ENCODE measurements around the gene TMEM217. TPM values are rescaled to one million over a fixed set of nuclear protein-coding genes. Genes with fewer than 3 reads are reported as not detected.

TMEM217 gene
- total RNA-seq, 5 donors from 2014 or later (not counting 1 experiment from before 2014, with no cell fraction given), result 0.22 to 1.3 (median 0.49) TPM

DNA sequence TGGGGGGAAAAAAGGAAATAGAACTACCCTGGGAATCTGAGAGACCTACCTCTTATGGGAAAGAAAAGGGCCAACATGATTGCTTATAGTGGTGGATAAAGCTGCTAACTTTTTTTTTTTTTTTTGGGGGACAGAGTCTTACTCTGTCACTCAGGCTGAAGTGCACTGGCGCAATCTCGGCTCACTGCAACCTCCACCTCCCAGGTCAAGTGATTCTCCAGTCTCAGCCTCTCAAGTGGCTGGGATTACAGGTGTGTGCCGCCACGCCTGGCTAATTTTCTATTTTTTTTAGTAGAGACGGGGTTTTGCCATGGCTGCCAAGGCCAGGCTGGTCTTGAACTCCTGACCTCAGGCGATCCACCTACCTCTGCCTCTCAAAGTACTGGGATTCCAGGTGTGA, 39.9 kb downstream of the TMEM217 start:
- Histone ChIP-seq H3K27me3 (replicated peaks in 1 of 2; ENCODE audit: control insufficient read depth in 2 of 2, extremely low read depth in 1 of 2, insufficient read depth in 2 of 2, low read length in 1 of 2) (no peaks in the 10 kb centered on the region), H3K36me3 (ENCODE audit: control insufficient read depth in 2 of 2, extremely low read depth in 1 of 2, insufficient read depth in 1 of 2, low read length in 1 of 2) (no peaks in the 10 kb centered on the region), H3K4me3 (ENCODE audit: control insufficient read depth in 1 of 2, extremely low read depth in 1 of 2, low read length in 1 of 2) (no peak overlapping the region), H3K27ac (ENCODE audit: low read length) (no peak overlapping the region), H3K4me1 (ENCODE audit: control insufficient read depth in 1 of 2, extremely low read depth in 1 of 2, insufficient read depth in 2 of 2, low read length in 2 of 2) (peaks cover 2 to 13% of the 10 kb centered on the region in 2 experiments), H3K9me3 (no peaks in the 10 kb centered on the region)
- Mint-ChIP-seq H3K27ac (no peak overlapping the region), H3K4me3 (no peak overlapping the region), H3K36me3 (no peaks in the 10 kb centered on the region), H3K9me3 (no peaks in the 10 kb centered on the region), H3K27me3 (no peaks in the 10 kb centered on the region), H3K4me1 (peaks cover 8 to 10% (median 10%) of the 10 kb centered on the region in 3 donors)
- no CpG with 5 or more reads among the region's 6 CpGs for WGBS (ENCODE audit: insufficient coverage)
- ChIA-PET CTCF (interaction anchor here in 1 of 2 donors (0.7 kb wide), 1 partner anchor 281 kb away, joined by 5 read pairs; no protein-coding TSS in a partner anchor), POLR2A (no interaction called here)
- ATAC-seq (replicated peaks in 1 of 4) (no peak), DNase-seq (no peak)

- ChIA-PET POLR2A (interaction anchor here in 1 of 2 donors (1.0 kb wide), 1 partner anchor 334 kb away, joined by 3 read pairs; no protein-coding TSS in a partner anchor), CTCF (interaction anchor here (0.6 to 3.9 kb wide), 7 partner anchors 40 to 327 kb away, joined by 3 to 72 read pairs (median 3); partner anchors contain the start of genes C6orf89 (in 1 of the 2) and PIM1 (in 1 of the 2))
- DNase-seq (no peak), ATAC-seq (replicated peaks in 1 of 4) (no peak)
- Mint-ChIP-seq H3K27me3 (no peaks in the 10 kb centered on the region), H3K4me1 (peaks cover 30 to 32% (median 32%) of the 10 kb centered on the region in 3 donors), H3K4me3 (no peak overlapping the region), H3K9me3 (no peaks in the 10 kb centered on the region), H3K36me3 (no peaks in the 10 kb centered on the region), H3K27ac (no peak overlapping the region)
- H3K27ac ChIP-seq (ENCODE audit: low read length), result no peak overlapping the region
- no peak overlapping the region for H3K4me3 ChIP-seq (ENCODE audit: control insufficient read depth in 1 of 2, extremely low read depth in 1 of 2, low read length in 1 of 2)
- H3K27me3 ChIP-seq (replicated peaks in 1 of 2; ENCODE audit: control insufficient read depth in 2 of 2, extremely low read depth in 1 of 2, insufficient read depth in 2 of 2, low read length in 1 of 2), result no peaks in the 10 kb centered on the region
- no peaks in the 10 kb centered on the region for H3K36me3 ChIP-seq (ENCODE audit: control insufficient read depth in 2 of 2, extremely low read depth in 1 of 2, insufficient read depth in 1 of 2, low read length in 1 of 2)
- peaks cover 19 to 32% of the 10 kb centered on the region in 2 experiments for H3K4me1 ChIP-seq (ENCODE audit: control insufficient read depth in 1 of 2, extremely low read depth in 1 of 2, insufficient read depth in 2 of 2, low read length in 2 of 2)
- H3K9me3 ChIP-seq, result no peaks in the 10 kb centered on the region
- WGBS (ENCODE audit: insufficient coverage), result 100% methylated on average over 2 of the region's 9 CpGs
These were observed 45.7 kb downstream of the TMEM217 start for GRCh38 chr6:37212268-37212667.

GRCh38 chr6:37210313-37210968, 47.5 kb downstream of the TMEM217 start:
- peak; percentile 56 to 62 (median 58) for ATAC-seq (replicated peaks in 1 of 4)
- Histone ChIP-seq H3K4me3 (ENCODE audit: control insufficient read depth in 1 of 2, extremely low read depth in 1 of 2, low read length in 1 of 2) (no peak overlapping the region), H3K4me1 (ENCODE audit: control insufficient read depth in 1 of 2, extremely low read depth in 1 of 2, insufficient read depth in 2 of 2, low read length in 2 of 2) (peaks cover 19 to 44% of the 10 kb centered on the region in 2 experiments), H3K27ac (ENCODE audit: low read length) (peak overlapping the region; percentile 68), H3K27me3 (replicated peaks in 1 of 2; ENCODE audit: control insufficient read depth in 2 of 2, extremely low read depth in 1 of 2, insufficient read depth in 2 of 2, low read length in 1 of 2) (no peaks in the 10 kb centered on the region), H3K36me3 (ENCODE audit: control insufficient read depth in 2 of 2, extremely low read depth in 1 of 2, insufficient read depth in 1 of 2, low read length in 1 of 2) (no peaks in the 10 kb centered on the region), H3K9me3 (no peaks in the 10 kb centered on the region)
- Mint-ChIP-seq H3K9me3 (no peaks in the 10 kb centered on the region), H3K27ac (peak overlapping the region; percentile 94 to 95), H3K4me1 (peaks cover 42 to 47% (median 46%) of the 10 kb centered on the region in 3 donors), H3K4me3 (peak overlapping the region in 1 of 3 donors; percentile 70), H3K36me3 (no peaks in the 10 kb centered on the region), H3K27me3 (no peaks in the 10 kb centered on the region)
- ChIA-PET CTCF (interaction anchor here (0.5 to 4.2 kb wide), 31 partner anchors 12 to 445 kb away, joined by 3 to 103 read pairs (median 4); partner anchors contain the start of genes C6orf89 (in 1 of the 2) and PIM1 (in 1 of the 2)), POLR2A (interaction anchor here (1.0 to 1.4 kb wide), 4 partner anchors 29 to 442 kb away, joined by 3 to 4 read pairs (median 4); no protein-coding TSS in a partner anchor)
- WGBS (ENCODE audit: insufficient coverage), result 92% methylated on average over 5 of the region's 7 CpGs
- DNase-seq, result peak; percentile 17 to 90 (median 63)

GRCh38 chr6:37209461-37210205, 48.3 kb downstream of the TMEM217 start:
- CTCF ChIA-PET, result interaction anchor here (0.6 to 4.2 kb wide), 41 partner anchors 10 to 450 kb away, joined by 3 to 103 read pairs (median 4); partner anchors contain the start of genes C6orf89 (in 1 of the 2) and PIM1 (in 1 of the 2)

DNA sequence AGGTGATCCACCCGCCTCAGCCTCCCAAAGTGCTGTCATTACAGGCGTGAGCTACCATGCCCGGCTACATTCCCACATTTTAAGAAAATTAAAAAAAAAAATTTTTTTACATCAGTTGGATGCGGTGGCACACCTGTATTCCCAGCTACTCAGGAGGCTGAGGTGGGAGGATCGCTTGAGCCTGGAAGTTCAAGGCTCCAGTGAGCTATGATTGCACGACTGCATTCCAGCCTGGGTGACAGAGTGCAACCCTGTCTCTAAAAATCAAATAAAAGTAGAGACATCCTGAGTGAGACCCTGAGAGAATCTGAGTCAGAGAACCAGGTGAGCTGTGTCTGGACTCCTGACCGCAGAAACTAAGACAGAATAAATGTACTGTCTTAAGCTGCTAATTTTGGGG, 49.2 kb downstream of the TMEM217 start:
- no peaks in the 10 kb centered on the region for H3K36me3 ChIP-seq (ENCODE audit: control insufficient read depth in 2 of 2, extremely low read depth in 1 of 2, insufficient read depth in 1 of 2, low read length in 1 of 2)
- 100% methylated on average over 1 of the region's 7 CpGs for WGBS (ENCODE audit: insufficient coverage)
- H3K27ac ChIP-seq (ENCODE audit: low read length), result peak overlapping the region; percentile 68
- Mint-ChIP-seq H3K4me3 (no peak overlapping the region), H3K27ac (peak overlapping the region; percentile 94 to 95), H3K36me3 (no peaks in the 10 kb centered on the region), H3K27me3 (no peaks in the 10 kb centered on the region), H3K9me3 (no peaks in the 10 kb centered on the region), H3K4me1 (peaks cover 51 to 57% (median 57%) of the 10 kb centered on the region in 3 donors)
- no peaks in the 10 kb centered on the region for H3K9me3 ChIP-seq
- DNase-seq, result no peak
- POLR2A ChIA-PET, result interaction anchor here (0.5 to 1.4 kb wide), 3 partner anchors 163 to 594 kb away, joined by 3 to 4 read pairs (median 4); no protein-coding TSS in a partner anchor
- no peak overlapping the region for H3K4me3 ChIP-seq (ENCODE audit: control insufficient read depth in 1 of 2, extremely low read depth in 1 of 2, low read length in 1 of 2)
- H3K27me3 ChIP-seq (replicated peaks in 1 of 2; ENCODE audit: control insufficient read depth in 2 of 2, extremely low read depth in 1 of 2, insufficient read depth in 2 of 2, low read length in 1 of 2), result no peaks in the 10 kb centered on the region
- ATAC-seq (replicated peaks in 1 of 4), result no peak
- peaks cover 19 to 47% of the 10 kb centered on the region in 2 experiments for H3K4me1 ChIP-seq (ENCODE audit: control insufficient read depth in 1 of 2, extremely low read depth in 1 of 2, insufficient read depth in 2 of 2, low read length in 2 of 2)
- CTCF ChIA-PET, result interaction anchor here (0.6 to 4.2 kb wide), 20 partner anchors 12 to 449 kb away, joined by 3 to 103 read pairs (median 8); partner anchors contain the start of genes C6orf89 (in 1 of the 2) and PIM1 (in 1 of the 2)

More at GRCh38 chr6:37209461-37210205, 48.3 kb downstream of the TMEM217 start:
- H3K36me3 ChIP-seq (ENCODE audit: control insufficient read depth in 2 of 2, extremely low read depth in 1 of 2, insufficient read depth in 1 of 2, low read length in 1 of 2), result no peaks in the 10 kb centered on the region
- Mint-ChIP-seq H3K27ac (peak overlapping the region; percentile 94 to 95), H3K4me1 (peaks cover 45 to 51% (median 51%) of the 10 kb centered on the region in 3 donors), H3K4me3 (peak overlapping the region; percentile 25 to 70 (median 40)), H3K27me3 (no peaks in the 10 kb centered on the region), H3K36me3 (no peaks in the 10 kb centered on the region), H3K9me3 (no peaks in the 10 kb centered on the region)
- DNase-seq, result peak; percentile 13 to 81 (median 53)
- POLR2A ChIA-PET, result interaction anchor here (0.5 to 1.4 kb wide), 5 partner anchors 28 to 595 kb away, joined by 3 to 4 read pairs (median 4); no protein-coding TSS in a partner anchor
- peaks cover 19 to 47% of the 10 kb centered on the region in 2 experiments for H3K4me1 ChIP-seq (ENCODE audit: control insufficient read depth in 1 of 2, extremely low read depth in 1 of 2, insufficient read depth in 2 of 2, low read length in 2 of 2)
- H3K27me3 ChIP-seq (replicated peaks in 1 of 2; ENCODE audit: control insufficient read depth in 2 of 2, extremely low read depth in 1 of 2, insufficient read depth in 2 of 2, low read length in 1 of 2), result no peaks in the 10 kb centered on the region
- peak; percentile 62 to 83 (median 70) for ATAC-seq (replicated peaks in 1 of 4)
- no peaks in the 10 kb centered on the region for H3K9me3 ChIP-seq
- WGBS (ENCODE audit: insufficient coverage), result 70% methylated on average over 6 of the region's 12 CpGs
- H3K27ac ChIP-seq (ENCODE audit: low read length), result peak overlapping the region; percentile 68
- H3K4me3 ChIP-seq (ENCODE audit: control insufficient read depth in 1 of 2, extremely low read depth in 1 of 2, low read length in 1 of 2), result no peak overlapping the region

Measured in T-cell (primary cell).